Endodermal cell (in vitro differentiated cells): ENCODE measurements around the gene ACAT2. TPM values are rescaled to one million over a fixed set of nuclear protein-coding genes. Genes with fewer than 3 reads are reported as not detected.
A peak's percentile ranks its signal among the peaks of the same experiment; 100 is the strongest.

Experiments
- DNase-seq: peaks from one replicate; pipeline ENCODE4 v3.0.0-alpha.2; 2017
- H3K27ac ChIP-seq: 2 replicates; pipeline ENCODE4 v1.5.1; 2013; ENCODE audit warnings: mild to moderate bottlenecking, low read depth, low read length, moderate library complexity
- H3K27me3 ChIP-seq: 2 replicates; pipeline ENCODE4 v1.6.1; 2013; ENCODE audit warnings: mild to moderate bottlenecking, low read length, moderate library complexity; ENCODE audit not compliant: insufficient read depth, control insufficient read depth, poor library complexity, severe bottlenecking
- H3K36me3 ChIP-seq: 2 replicates; pipeline ENCODE4 v1.7.0; 2013; ENCODE audit warnings: mild to moderate bottlenecking, low read length, moderate library complexity; ENCODE audit not compliant: control insufficient read depth, insufficient read depth
- H3K4me1 ChIP-seq: one replicate; pipeline ENCODE4 v1.7.0; 2013; ENCODE audit warnings: low read length; ENCODE audit not compliant: control insufficient read depth, insufficient read depth
- H3K4me3 ChIP-seq: 2 replicates; pipeline ENCODE4 v1.5.1; 2013; ENCODE audit warnings: mild to moderate bottlenecking, low read length, moderate library complexity
- H3K9ac ChIP-seq: 2 replicates; pipeline ENCODE4 v1.6.1; 2013; ENCODE audit warnings: mild to moderate bottlenecking, low read length, moderate library complexity; ENCODE audit not compliant: poor library complexity, severe bottlenecking; ENCODE audit errors: extremely low read depth
- H3K9me3 ChIP-seq: 2 replicates; pipeline ENCODE4 v1.6.1; 2013; ENCODE audit warnings: mild to moderate bottlenecking, low read length, moderate library complexity; ENCODE audit not compliant: control insufficient read depth
- H3K27ac Mint-ChIP-seq: 2 replicates; pipeline ENCODE4 v1.8.0; 2020; ENCODE audit warnings: mixed read lengths
- H3K27me3 Mint-ChIP-seq: 2 replicates; pipeline ENCODE4 v1.8.0; 2021; ENCODE audit warnings: mild to moderate bottlenecking, mixed read lengths; ENCODE audit not compliant: insufficient read depth
- H3K36me3 Mint-ChIP-seq: 2 replicates; pipeline ENCODE4 v1.8.0; 2020; ENCODE audit warnings: low read depth, mixed read lengths
- H3K4me1 Mint-ChIP-seq: 2 replicates; pipeline ENCODE4 v1.8.0; 2020; ENCODE audit warnings: mixed read lengths
- H3K4me3 Mint-ChIP-seq: 2 replicates; pipeline ENCODE4 v1.8.0; 2020; ENCODE audit warnings: mild to moderate bottlenecking, moderate library complexity, mixed read lengths
- H3K9me3 Mint-ChIP-seq: 2 replicates; pipeline ENCODE4 v1.8.0; 2020; ENCODE audit warnings: mild to moderate bottlenecking, mixed read lengths
- WGBS, 2 experiments: methylation state at CpG; one replicate each; pipeline versions ENCODE4 v1.1.5 to v1.1.7; 2013; ENCODE audit warnings: missing lambda C conversion rate in 2 of 2, mixed read lengths in 1 of 2; ENCODE audit not compliant: insufficient coverage in 1 of 2, insufficient read length in 1 of 2; 5-methylcytosine and 5-hydroxymethylcytosine counted together
- total RNA-seq, 2 donors: library from RNA; stranded (reverse); fragmentation: NEBNext Ultra II Directional in 1 of 2; extraction: Animal tissue kit (Norgen Biotek cat#: 25700) in 1 of 2; gene quantifications; 2 replicates in 1 of 2; 3 replicates in 1 of 2; pipeline ENCODE4 v1.2.1, GENCODE V29; 2021
- TF ChIP-seq, protein P1 (sequence below): fragments of 200-600 bp; sonication (generic); conservative IDR thresholded peaks from 2 replicates; pipeline ENCODE4 v1.5.0; 2021; ENCODE audit warnings: antibody characterized with exemption, mild to moderate bottlenecking

Gene ACAT2
- total RNA-seq, 2 donors from 2014 or later, result 108 to 147 TPM

DNA sequence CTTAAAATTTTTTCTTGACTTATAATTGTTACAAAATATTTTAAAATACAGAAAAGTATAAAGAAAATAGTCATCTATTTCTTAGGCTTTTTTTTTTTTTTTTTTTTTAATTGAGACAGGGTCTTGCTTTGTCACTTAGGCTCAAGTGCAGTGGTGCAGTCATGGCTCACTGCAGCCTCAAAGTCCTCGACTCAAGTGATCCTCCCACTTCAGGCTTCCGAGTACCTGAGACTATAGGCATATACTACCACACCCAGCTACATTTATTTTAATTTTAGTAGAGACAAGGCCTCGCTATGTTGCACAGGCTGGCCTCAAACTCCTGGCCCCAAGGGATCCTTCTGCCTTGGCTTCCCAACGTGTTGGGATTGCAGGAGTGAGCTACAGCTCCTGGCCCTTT, 5.3 kb upstream of the ACAT2 start:
- H3K4me3 Mint-ChIP-seq, result no peak overlapping the region
- TF ChIP-seq, protein P1, sequence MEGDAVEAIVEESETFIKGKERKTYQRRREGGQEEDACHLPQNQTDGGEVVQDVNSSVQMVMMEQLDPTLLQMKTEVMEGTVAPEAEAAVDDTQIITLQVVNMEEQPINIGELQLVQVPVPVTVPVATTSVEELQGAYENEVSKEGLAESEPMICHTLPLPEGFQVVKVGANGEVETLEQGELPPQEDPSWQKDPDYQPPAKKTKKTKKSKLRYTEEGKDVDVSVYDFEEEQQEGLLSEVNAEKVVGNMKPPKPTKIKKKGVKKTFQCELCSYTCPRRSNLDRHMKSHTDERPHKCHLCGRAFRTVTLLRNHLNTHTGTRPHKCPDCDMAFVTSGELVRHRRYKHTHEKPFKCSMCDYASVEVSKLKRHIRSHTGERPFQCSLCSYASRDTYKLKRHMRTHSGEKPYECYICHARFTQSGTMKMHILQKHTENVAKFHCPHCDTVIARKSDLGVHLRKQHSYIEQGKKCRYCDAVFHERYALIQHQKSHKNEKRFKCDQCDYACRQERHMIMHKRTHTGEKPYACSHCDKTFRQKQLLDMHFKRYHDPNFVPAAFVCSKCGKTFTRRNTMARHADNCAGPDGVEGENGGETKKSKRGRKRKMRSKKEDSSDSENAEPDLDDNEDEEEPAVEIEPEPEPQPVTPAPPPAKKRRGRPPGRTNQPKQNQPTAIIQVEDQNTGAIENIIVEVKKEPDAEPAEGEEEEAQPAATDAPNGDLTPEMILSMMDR, result no peak
- 83 to 93% methylated on average over 1 to 4 of the region's 4 CpGs for whole genome bisulfite sequencing, 2 experiments
- H3K27ac ChIP-seq, result no peak overlapping the region
- H3K36me3 ChIP-seq, result peaks cover 87% of the 10 kb centered on the region
- H3K27me3 Mint-ChIP-seq, result no peaks in the 10 kb centered on the region
- peaks cover 19% of the 10 kb centered on the region for H3K4me1 Mint-ChIP-seq
- peaks cover 5% of the 10 kb centered on the region for H3K4me1 ChIP-seq
- no peak for DNase-seq
- H3K27ac Mint-ChIP-seq, result no peak overlapping the region
- no peaks in the 10 kb centered on the region for H3K9me3 ChIP-seq
- no peak overlapping the region for H3K4me3 ChIP-seq
- H3K9ac ChIP-seq, result no peak overlapping the region
- no peaks in the 10 kb centered on the region for H3K9me3 Mint-ChIP-seq
- no peaks in the 10 kb centered on the region for H3K27me3 ChIP-seq
- H3K36me3 Mint-ChIP-seq, result peaks cover 56% of the 10 kb centered on the region

DNA sequence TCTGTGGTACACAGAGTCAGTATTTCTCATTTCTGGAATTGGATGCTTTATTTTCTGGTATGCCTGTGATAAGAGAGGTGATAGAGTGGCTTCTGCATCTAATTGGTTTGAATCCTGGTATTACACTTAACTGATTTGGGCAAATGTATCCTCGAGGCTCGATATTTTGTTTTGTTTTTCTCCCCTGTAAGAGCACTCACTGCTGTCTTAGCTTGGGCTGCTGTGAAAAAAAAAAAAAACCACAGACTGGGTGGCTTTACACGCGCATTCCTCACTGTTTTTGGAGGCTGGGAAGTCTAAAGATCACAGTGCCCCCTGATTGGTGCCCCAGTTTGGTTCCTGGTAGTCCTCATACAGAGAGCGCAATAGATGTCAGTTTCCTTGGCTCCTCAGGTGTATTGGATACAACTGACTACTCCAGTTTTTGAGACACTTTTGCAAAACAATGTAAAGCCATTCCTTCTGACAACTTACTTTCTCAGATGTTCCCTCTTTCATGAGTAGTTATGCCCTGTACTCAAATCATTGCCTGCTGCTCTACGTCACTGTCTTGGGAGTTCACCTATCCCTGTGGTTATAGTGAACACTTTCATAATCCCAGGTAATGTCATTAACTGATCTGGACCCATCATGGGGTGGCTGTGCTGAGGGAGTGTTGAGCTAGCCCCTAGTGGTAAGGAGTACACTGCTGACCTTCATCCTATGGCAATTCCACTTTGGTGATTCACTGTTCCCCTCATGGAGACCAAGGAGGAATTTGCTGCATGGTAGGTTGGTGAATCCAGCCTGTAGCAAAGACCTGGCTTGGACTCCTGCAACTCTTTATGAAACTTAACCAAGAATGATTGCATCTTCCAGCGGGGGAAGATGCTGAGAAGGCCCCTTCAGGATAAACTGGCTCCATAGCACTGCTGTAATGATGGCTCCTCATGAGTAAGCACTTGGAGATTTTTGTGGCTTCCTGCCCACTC, 3.5 kb upstream of the ACAT2 start:
- Mint-ChIP-seq H3K27ac (peak overlapping the region; percentile 87), H3K27me3 (no peaks in the 10 kb centered on the region), H3K9me3 (no peaks in the 10 kb centered on the region), H3K4me1 (peaks cover 19% of the 10 kb centered on the region), H3K36me3 (peaks cover 54% of the 10 kb centered on the region), H3K4me3 (no peak overlapping the region)
- Histone ChIP-seq H3K36me3 (peaks cover 78% of the 10 kb centered on the region), H3K9ac (no peak overlapping the region), H3K4me3 (no peak overlapping the region), H3K4me1 (peaks cover 4% of the 10 kb centered on the region), H3K27ac (no peak overlapping the region), H3K27me3 (no peaks in the 10 kb centered on the region), H3K9me3 (no peaks in the 10 kb centered on the region)
- peak; percentile 58 for DNase-seq
- TF ChIP-seq, protein P1, result peak; percentile 64
- 96% methylated on average over 6 to 7 of the region's 7 CpGs for WGBS, 2 experiments

DNA sequence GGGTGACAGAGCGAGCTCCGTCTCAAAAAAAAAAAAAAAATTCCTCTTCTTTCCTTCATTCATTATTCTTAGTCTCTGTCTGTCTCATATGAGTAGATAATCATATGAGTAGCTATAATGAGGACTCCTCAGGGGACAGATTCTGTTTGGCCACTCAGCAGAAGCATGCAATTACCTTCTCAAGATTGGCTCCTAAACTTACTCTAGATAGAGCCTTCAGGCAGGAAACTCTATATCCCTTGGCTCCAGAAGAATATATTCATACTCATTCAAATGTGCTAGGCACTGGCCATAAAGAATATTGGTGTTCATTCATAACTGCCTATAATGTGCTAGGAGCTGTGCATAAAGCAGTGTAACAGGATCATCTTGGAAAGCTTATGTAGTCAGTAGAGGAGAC, 2.2 kb upstream of the ACAT2 start:
- Mint-ChIP-seq H3K9me3 (no peaks in the 10 kb centered on the region), H3K27ac (peak overlapping the region; percentile 96), H3K27me3 (no peaks in the 10 kb centered on the region), H3K4me1 (peaks cover 19% of the 10 kb centered on the region), H3K4me3 (no peak overlapping the region), H3K36me3 (peaks cover 56% of the 10 kb centered on the region)
- Histone ChIP-seq H3K9me3 (no peaks in the 10 kb centered on the region), H3K4me1 (peaks cover 4% of the 10 kb centered on the region), H3K36me3 (peaks cover 76% of the 10 kb centered on the region), H3K27me3 (no peaks in the 10 kb centered on the region), H3K27ac (peak overlapping the region; percentile 93), H3K4me3 (no peak overlapping the region), H3K9ac (no peak overlapping the region)
- WGBS, 2 experiments, result no CpG with 5 or more reads among the region's 2 CpGs
- no peak for DNase-seq
- TF ChIP-seq, protein P1, result no peak
